K562 (cell line): Measurements from ENCODE around the gene PAQR4. TPM values are rescaled to one million over a fixed set of nuclear protein-coding genes. Genes with fewer than 3 reads are reported as not detected.
A peak's percentile ranks its signal among the peaks of the same experiment; 100 is the strongest.

ENCODE experiments used
- ASH1L ChIP-seq: fragments of 450-650 bp; IDR thresholded peaks from 2 replicates; pipeline ENCODE4 v1.6.1; 2018; ENCODE audit warnings: borderline replicate concordance, mild to moderate bottlenecking, low read depth; ENCODE audit not compliant: partially characterized antibody
- ATF2 ChIP-seq: sonication (generic); formaldehyde crosslinking; IDR thresholded peaks from 2 replicates; pipeline ENCODE4 v1.8.1; 2022; ENCODE audit warnings: missing genetic modification reagents
- BMI1 ChIP-seq: fragments of 150-350 bp; IDR thresholded peaks from 2 replicates; pipeline ENCODE4 v1.6.1; 2014; ENCODE audit warnings: low read length
- C11orf30 ChIP-seq: fragments of 450-650 bp; IDR thresholded peaks from 2 replicates; pipeline ENCODE4 v1.6.1; 2016; ENCODE audit warnings: low read depth, mild to moderate bottlenecking
- DNMT1 ChIP-seq: fragments of 450-650 bp; IDR thresholded peaks from 2 replicates; pipeline ENCODE4 v1.6.1; 2016; ENCODE audit warnings: antibody characterized with exemption, mild to moderate bottlenecking
- GTF2E2 ChIP-seq: fragments of 200-800 bp; sonication (Bioruptor generic); IDR thresholded peaks from 2 replicates; pipeline ENCODE4 v1.6.1; 2016; ENCODE audit warnings: missing genetic modification characterization, missing compliant biosample characterization
- ILF3 ChIP-seq: fragments of 450-650 bp; IDR thresholded peaks from 2 replicates; pipeline ENCODE4 v1.6.1; 2018; ENCODE audit warnings: antibody characterized with exemption, mild to moderate bottlenecking, moderate library complexity, borderline replicate concordance
- KLF6 ChIP-seq: fragments of 250-450 bp; sonication (Bioruptor Pico); IDR thresholded peaks from 2 replicates; pipeline ENCODE4 v1.4.0; 2020; ENCODE audit warnings: mild to moderate bottlenecking, moderate library complexity, borderline replicate concordance
- LEF1 ChIP-seq: fragments of 450-650 bp; IDR thresholded peaks from 2 replicates; pipeline ENCODE4 v1.6.1; 2016; ENCODE audit warnings: mild to moderate bottlenecking
- MBD2 ChIP-seq: sonication (generic); IDR thresholded peaks from 2 replicates; pipeline ENCODE4 v1.6.1; 2016; ENCODE audit warnings: low read depth, borderline replicate concordance
- NBN ChIP-seq: fragments of 450-650 bp; IDR thresholded peaks from 2 replicates; pipeline ENCODE4 v1.6.1; 2016; ENCODE audit warnings: low read depth, mild to moderate bottlenecking
- NR2C2 ChIP-seq, 2 experiments: fragments of 200-800 bp in 1 of 2; sonication (Bioruptor generic) in 1 of 2; sonication (generic) in 1 of 2; formaldehyde crosslinking in 1 of 2; IDR thresholded peaks; 2 replicates each; pipeline versions ENCODE4 v1.6.1 to v1.8.0; 2016 to 2022; ENCODE audit warnings: mild to moderate bottlenecking in 1 of 2, missing compliant biosample characterization in 1 of 2, missing genetic modification characterization in 1 of 2, missing genetic modification reagents in 1 of 2
- NUFIP1 ChIP-seq: fragments of 450-650 bp; IDR thresholded peaks from 2 replicates; pipeline ENCODE4 v1.6.1; 2018; ENCODE audit not compliant: partially characterized antibody
- POLR3A ChIP-seq: IDR thresholded peaks from 2 replicates; pipeline ENCODE4 v1.6.1; 2011; ENCODE audit warnings: borderline replicate concordance, mild to moderate bottlenecking, moderate library complexity; ENCODE audit not compliant: insufficient read length, insufficient read depth; ENCODE audit errors: extremely low read depth
- PYGO2 ChIP-seq: fragments of 450-650 bp; IDR thresholded peaks from 2 replicates; pipeline ENCODE4 v1.6.1; 2016; ENCODE audit warnings: mild to moderate bottlenecking, missing genetic modification characterization, moderate library complexity, missing compliant biosample characterization
- RAD51 ChIP-seq: fragments of 450-650 bp; IDR thresholded peaks from 2 replicates; pipeline ENCODE4 v1.7.1; 2016; ENCODE audit warnings: low read depth, mild to moderate bottlenecking, borderline replicate concordance
- RBFOX2 ChIP-seq: fragments of 200-400 bp; formaldehyde crosslinking; IDR thresholded peaks from 2 replicates; pipeline ENCODE4 v1.6.1; 2017; ENCODE audit warnings: low read depth, mild to moderate bottlenecking, low read length, moderate library complexity
- SAFB2 ChIP-seq: fragments of 200-400 bp; formaldehyde crosslinking; IDR thresholded peaks from 2 replicates; pipeline ENCODE4 v1.6.1; 2018; ENCODE audit warnings: borderline replicate concordance, low read length, low read depth, moderate library complexity; ENCODE audit not compliant: severe bottlenecking
- SETDB1 ChIP-seq: IDR thresholded peaks from one replicate; pipeline ENCODE4 v1.6.1; 2012; ENCODE audit warnings: low read length, control low read depth, inconsistent platforms
- SMARCE1 ChIP-seq: fragments of 450-650 bp; IDR thresholded peaks from 2 replicates; pipeline ENCODE4 v1.7.1; 2016; ENCODE audit warnings: mild to moderate bottlenecking
- TAF7 ChIP-seq: fragments of 450-650 bp; IDR thresholded peaks from 2 replicates; pipeline ENCODE4 v1.6.1; 2016; ENCODE audit warnings: missing genetic modification characterization, missing compliant biosample characterization
- WHSC1 ChIP-seq: IDR thresholded peaks from one replicate; pipeline ENCODE4 v1.6.1; 2012; ENCODE audit warnings: low read length, control low read depth, inconsistent platforms
- ZFP30 ChIP-seq: fragments of 250-450 bp; sonication (Bioruptor Pico); IDR thresholded peaks from 2 replicates; pipeline ENCODE4 v1.8.0; 2022; ENCODE audit warnings: moderate library complexity, mild to moderate bottlenecking, inconsistent platforms, borderline replicate concordance
- ZNF324 ChIP-seq: fragments of 250-450 bp; sonication (Bioruptor Pico); IDR thresholded peaks from 2 replicates; pipeline ENCODE4 v1.4.0; 2020; ENCODE audit warnings: mild to moderate bottlenecking
- ZNF707 ChIP-seq: fragments of 250-450 bp; sonication (Bioruptor Pico); conservative IDR thresholded peaks from 2 replicates; pipeline ENCODE4 v1.8.0; 2022; ENCODE audit warnings: inconsistent platforms, mild to moderate bottlenecking, moderate library complexity
- ZNF717 ChIP-seq: fragments of 250-450 bp; sonication (Bioruptor Pico); IDR thresholded peaks from 2 replicates; pipeline ENCODE4 v1.5.0; 2021
- polyA plus RNA-seq, 8 experiments: library from polyadenylated mRNA; depleted of rRNA in 4 of 8; stranded (reverse) in 5 of 8; unstranded in 3 of 8; fragments of >200 nt; fragmentation: Nextera tagmentation in 2 of 8; fragmentation: Illumina TruSeq in 1 of 8; extraction: Ambion mirVana in 2 of 8; extraction: Trizol in 1 of 8; gene quantifications; 2 replicates each; pipeline versions ENCODE4 v1.2.1 to v1.2.3, GENCODE V29; 2011 to 2014; ENCODE audit warnings: inconsistent platforms in 1 of 8, missing spikeins in 1 of 8
- total RNA-seq, 7 experiments: library from RNA; depleted of rRNA in 6 of 7; stranded (reverse); fragments of >200 nt in 6 of 7; fragmentation: Illumina TruSeq in 2 of 7; extraction: Trizol in 2 of 7; gene quantifications; 2 replicates each; pipeline versions ENCODE4 v1.2.1 to v1.2.3, GENCODE V29; 2011 to 2021; ENCODE audit warnings: low replicate concordance in 1 of 7
- TF ChIP-seq, protein P1 (sequence below): fragments of 250-450 bp; sonication (Bioruptor Pico); IDR thresholded peaks from 2 replicates; pipeline ENCODE4 v1.5.0; 2020; ENCODE audit warnings: mild to moderate bottlenecking
- TF ChIP-seq, protein P2 (sequence below): fragments of 250-450 bp; sonication (Bioruptor Pico); IDR thresholded peaks from 2 replicates; pipeline ENCODE4 v1.8.0; 2021; ENCODE audit warnings: moderate library complexity, mild to moderate bottlenecking, inconsistent platforms
- TF ChIP-seq, protein P3 (sequence below): conservative IDR thresholded peaks from 2 replicates; pipeline ENCODE4 v1.6.1; 2011; ENCODE audit warnings: low read depth, mild to moderate bottlenecking, low read length; ENCODE audit not compliant: control insufficient read depth

PAQR4 gene
- total and polyA plus RNA-seq, 9 of the 15 experiments (the other 6 are each of a cell fraction or from before 2014, with no cell fraction given), result 0.62 to 40.4 (median 19.5) TPM

DNA sequence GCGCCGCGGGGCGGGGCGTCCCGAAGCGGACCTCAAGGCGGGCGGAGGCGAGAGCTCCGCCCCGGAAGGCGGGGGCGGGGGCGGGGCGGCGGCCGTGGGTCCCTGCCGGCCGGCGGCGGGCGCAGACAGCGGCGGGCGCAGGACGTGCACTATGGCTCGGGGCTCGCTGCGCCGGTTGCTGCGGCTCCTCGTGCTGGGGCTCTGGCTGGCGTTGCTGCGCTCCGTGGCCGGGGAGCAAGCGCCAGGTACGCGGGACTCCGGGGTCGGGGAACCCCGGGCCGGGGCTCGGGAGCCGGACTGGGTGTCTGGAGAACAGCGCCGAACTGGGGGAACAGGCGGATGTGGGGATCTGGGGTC, 51.1 kb downstream of the PAQR4 start, which contains the start of gene TNFRSF12A (continued):
- no peak for TF ChIP-seq LEF1
- no peak for TF ChIP-seq ATF2 (CRISPR knock-in tag)
- no peak for TF ChIP-seq RAD51
- TF ChIP-seq ILF3, result no peak
- TF ChIP-seq SETDB1, result no peak
- peak; percentile 62; the same call in 1 of the 2 replicates for TF ChIP-seq GTF2E2 (tag)
- TF ChIP-seq RBFOX2, result peak; percentile 88
- TF ChIP-seq KLF6, result no peak
- no peak for TF ChIP-seq ZNF324
- no peak for TF ChIP-seq PYGO2 (tag)
- no peak for TF ChIP-seq SMARCE1
- TF ChIP-seq TAF7 (tag), result peak; percentile 64
- no peak for TF ChIP-seq NBN
- no peak for TF ChIP-seq MBD2
- no peak for TF ChIP-seq POLR3A
- no peak for TF ChIP-seq BMI1
- TF ChIP-seq C11orf30, result no peak
- TF ChIP-seq ASH1L, result no peak
- TF ChIP-seq WHSC1, result no peak
- no peak for TF ChIP-seq DNMT1
- TF ChIP-seq ZNF717 (CRISPR knock-in tag), result no peak
- no peak for TF ChIP-seq SAFB2
- TF ChIP-seq, protein P1, sequence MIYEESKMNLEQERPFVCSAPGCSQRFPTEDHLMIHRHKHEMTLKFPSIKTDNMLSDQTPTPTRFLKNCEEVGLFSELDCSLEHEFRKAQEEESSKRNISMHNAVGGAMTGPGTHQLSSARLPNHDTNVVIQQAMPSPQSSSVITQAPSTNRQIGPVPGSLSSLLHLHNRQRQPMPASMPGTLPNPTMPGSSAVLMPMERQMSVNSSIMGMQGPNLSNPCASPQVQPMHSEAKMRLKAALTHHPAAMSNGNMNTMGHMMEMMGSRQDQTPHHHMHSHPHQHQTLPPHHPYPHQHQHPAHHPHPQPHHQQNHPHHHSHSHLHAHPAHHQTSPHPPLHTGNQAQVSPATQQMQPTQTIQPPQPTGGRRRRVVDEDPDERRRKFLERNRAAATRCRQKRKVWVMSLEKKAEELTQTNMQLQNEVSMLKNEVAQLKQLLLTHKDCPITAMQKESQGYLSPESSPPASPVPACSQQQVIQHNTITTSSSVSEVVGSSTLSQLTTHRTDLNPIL (CRISPR knock-in tag), result no peak
- 0 out of 2 replicates have a peak, but pooled peaks have one; percentile 41 for TF ChIP-seq NR2C2 (CRISPR knock-in tag; IDR thresholded peaks at IDR 0.05)
- no peak for TF ChIP-seq NR2C2 (tag; IDR thresholded peaks at IDR 0.05)
- TF ChIP-seq ZNF707 (CRISPR knock-in tag), result no peak
- no peak for TF ChIP-seq NUFIP1
- no peak for TF ChIP-seq ZFP30 (CRISPR knock-in tag)
- TF ChIP-seq, protein P2, sequence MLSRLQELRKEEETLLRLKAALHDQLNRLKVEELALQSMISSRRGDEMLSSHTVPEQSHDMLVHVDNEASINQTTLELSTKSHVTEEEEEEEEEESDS (CRISPR knock-in tag), result no peak
- TF ChIP-seq, protein P3, sequence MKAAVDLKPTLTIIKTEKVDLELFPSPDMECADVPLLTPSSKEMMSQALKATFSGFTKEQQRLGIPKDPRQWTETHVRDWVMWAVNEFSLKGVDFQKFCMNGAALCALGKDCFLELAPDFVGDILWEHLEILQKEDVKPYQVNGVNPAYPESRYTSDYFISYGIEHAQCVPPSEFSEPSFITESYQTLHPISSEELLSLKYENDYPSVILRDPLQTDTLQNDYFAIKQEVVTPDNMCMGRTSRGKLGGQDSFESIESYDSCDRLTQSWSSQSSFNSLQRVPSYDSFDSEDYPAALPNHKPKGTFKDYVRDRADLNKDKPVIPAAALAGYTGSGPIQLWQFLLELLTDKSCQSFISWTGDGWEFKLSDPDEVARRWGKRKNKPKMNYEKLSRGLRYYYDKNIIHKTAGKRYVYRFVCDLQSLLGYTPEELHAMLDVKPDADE, result peak; percentile 77; the same call in 1 of the 2 replicates
